CD4-positive, alpha-beta T cell treated with Interferon alpha-2 for 1 hour (primary cell): ENCODE data around the gene FLNB.

Experiments used
- DNase-seq, 2 donors: peaks; one replicate each; pipeline ENCODE4 v3.0.0-alpha.2; 2020 to 2022

FLNB gene

DNA sequence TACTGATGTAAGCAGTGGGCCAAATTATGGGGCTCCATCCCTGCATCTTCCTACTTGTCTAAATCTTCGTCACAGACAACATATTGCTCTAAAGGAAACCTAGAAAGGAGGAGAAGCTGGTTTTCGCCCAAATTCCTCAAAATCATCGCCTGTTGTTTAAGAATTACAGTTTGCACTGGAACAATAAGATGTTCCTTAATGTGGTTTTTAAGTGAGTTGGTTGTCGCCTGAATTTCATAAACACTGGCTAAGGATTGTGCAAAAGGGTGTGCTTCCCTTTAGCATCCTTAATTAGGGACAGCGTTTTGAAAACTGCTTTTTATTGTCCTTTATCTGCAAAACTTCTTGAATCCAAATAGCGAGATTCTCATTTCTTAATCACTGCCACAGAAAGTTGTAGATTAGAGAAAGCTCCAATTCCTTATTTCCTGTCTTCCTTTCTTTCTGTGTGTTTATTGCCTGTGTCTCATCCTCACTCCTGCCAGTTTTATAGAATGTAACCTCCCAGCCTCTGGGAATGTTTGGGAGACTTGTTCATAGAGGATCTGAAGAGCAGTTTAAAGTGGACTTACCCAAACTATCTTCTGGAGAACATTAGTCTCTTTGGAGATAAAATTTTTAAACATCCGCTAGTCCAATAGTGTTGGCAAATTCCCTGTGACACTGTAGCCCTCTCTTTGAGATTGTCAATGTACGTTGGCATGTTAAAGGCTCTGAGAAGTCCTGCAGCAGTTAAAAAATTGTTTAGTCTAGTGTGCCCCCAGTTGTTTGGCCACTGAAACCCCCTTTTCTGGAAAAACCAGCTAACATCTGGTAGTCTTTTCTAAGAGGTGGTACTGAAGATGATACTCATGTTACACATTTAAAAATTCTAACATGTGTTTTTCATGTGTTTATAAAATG lies 50.4 kb downstream of the FLNB start:
- DNase-seq: no peak

DNA sequence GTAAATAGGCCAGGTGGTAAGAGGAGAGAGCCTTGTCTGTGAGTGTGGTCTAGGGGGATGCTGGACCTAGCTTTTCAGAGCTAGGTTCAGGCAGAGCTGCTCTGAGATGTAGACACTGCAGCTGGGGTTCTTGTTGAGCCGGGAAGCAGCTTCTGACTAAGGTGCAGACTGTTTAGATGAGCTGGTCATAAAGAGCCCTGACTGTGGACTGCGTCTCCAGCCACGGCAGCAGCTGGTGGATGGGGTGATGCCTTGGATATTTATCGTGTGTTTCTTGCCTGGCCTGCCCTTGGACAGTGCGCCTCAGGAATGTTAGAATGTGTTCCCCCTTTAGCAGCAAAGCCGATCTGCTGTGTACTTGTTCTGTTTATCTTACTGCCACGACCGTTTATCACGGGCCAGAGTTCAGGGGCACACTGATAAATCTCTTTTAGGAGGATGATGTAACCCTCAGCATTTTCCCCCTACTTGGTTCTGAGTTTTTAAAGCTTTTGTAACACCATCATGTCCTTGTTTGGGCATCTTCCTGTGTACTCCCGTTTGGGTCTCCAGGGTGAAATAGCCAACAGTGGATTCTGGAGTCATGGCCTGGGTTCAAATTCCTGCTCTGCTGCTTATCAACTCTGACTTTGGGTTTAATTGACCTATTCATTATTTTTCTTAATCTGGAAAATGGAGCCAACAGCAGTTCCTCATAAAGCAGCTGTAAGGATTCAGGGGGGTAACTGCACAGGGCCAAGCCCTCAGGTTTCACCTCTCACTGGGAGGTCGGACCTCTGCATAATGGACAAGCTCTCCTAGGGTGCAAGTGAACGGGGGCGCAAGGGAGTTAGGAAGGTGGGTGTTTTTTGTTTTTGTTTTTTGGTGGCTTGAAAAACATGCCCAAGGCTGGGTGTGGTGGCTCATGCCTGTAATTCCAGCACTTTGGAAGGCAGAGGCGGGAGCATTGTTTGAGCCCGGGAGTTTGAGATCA lies 51.4 kb downstream of the FLNB start:
- DNase-seq: no peak

DNA sequence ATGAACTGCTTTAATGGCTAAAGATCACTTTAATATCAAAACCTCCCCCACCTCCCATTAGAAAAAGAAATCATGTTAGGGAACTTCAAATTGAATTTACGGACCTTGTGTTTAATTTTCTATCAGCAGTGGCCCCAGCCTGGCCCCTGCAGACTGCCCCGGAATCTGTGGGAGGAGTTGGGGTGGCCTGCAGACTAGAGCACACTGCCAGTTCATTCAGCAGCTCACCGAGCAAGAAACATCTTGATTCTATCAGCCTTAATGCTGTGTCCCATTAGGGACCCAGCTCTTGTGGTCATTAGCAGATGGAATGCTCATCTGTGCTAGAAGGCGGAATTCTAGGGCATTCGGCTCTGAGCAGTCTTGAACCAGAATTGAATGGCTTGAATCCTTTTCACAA lies 54.2 kb downstream of the FLNB start:
- no peak for DNase-seq

DNA sequence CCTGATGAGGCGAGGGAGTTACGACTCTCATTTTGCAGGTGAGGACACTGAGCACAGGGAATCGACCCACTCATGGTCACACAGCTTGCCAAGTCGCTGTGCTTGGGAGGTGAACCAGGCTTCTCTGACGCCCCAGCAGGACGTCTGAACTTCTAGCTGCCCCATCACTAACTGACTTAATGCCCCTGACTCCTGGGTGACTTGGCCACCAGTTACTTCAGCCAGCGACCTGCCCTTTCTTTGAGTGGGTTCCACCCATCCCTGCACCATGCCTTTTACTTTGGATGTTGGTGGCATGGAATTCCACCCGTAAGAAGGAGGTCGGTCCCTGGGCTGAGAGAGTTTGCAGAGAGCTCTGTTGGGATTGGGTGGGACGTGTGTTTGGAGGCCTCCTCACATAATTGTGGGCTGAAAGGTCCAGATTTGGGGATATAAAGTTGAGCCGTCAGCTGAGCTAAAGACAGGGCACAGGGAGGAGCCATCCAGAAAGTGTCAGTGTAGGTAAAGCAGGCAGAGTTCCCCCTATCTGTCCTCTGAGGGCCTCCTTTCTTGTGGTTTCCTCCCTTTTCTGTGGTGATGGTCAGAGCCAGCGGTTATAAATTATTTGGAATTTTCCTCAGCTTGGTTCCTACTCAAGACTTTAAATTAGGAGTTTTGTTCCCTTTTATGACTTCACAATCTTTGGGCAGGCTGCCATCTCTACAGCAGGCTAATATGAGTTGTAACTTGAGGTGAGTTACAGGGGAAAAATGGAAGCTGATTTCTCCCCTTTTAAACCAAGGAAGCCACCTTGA lies 55.0 kb downstream of the FLNB start:
- no peak for DNase-seq

DNA sequence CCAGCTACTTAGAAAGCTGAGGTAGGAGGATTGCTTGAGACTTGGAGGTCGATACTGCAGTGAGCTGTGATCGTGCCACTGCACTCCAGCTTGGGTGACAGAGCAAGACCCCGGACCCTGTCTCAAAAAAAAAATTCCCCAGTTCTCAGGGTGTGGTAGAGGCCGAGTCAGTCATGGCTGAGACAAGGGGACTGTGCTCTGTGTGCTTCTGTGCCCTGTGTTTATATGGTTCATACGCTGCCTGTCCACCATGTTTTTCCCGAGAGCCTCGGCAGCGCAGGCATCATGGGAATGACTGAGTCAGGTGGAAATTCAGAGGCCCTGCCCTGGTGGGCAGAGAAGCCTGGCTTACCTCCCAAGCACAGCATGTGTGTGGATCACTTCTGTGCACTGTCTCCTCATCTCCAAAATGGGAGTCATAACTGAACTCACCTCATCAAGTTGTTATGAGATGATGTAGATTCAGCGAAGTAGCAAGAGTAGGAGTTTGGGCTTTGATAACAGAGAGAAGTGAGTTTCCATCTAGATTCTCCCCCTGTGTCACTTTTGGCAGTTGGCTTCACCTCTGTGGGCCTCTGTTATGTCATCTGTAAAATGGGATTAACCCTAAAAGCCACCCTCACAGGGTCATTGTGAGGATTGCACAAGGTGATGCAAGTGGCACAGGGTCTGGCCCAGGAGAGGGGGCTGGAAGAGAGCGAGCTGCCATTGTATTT lies 56.9 kb downstream of the FLNB start:
- DNase-seq: no peak

DNA sequence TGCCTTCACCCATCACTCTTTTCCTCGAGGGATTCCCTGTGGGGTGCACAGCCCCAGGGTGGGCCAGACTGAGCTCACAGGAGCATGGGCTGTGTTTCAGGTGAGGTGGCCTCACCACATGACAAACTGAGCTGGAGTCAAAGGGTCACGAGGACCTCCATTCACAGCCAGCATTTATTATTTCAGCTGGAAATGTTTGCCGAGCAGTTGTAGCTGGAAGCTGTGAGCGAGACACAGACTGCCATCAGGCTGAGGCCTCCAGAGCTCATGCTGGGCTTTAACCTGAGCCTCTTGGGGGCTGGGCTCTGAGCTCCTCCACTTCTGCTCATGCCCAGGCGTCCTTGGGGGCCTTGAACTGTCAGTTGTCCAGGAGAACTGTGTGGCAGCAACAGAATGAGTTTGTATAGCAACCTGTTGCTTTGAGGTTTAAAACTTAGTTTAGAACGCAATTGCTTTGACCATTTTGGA lies 57.5 kb downstream of the FLNB start:
- DNase-seq: no peak

DNA sequence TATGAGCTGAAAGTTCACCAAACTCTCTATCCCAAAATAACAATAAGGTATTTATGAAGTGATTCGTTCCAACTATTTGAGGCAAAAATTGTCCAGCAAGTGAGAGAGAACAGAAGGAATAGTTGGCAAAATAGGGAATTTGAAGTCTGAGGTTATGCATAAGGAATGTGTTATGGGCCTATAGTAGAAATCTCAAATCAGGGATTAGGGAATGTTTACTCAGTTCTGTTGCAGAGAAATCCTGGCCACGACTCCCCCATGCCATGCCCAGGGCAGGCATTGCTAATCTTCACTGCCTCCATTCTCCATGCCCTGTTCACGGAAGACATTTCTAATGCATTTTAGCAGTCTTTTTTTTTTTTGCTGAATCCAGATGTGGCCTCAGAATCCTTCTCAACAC lies 58.6 kb downstream of the FLNB start:
- DNase-seq: no peak

DNA sequence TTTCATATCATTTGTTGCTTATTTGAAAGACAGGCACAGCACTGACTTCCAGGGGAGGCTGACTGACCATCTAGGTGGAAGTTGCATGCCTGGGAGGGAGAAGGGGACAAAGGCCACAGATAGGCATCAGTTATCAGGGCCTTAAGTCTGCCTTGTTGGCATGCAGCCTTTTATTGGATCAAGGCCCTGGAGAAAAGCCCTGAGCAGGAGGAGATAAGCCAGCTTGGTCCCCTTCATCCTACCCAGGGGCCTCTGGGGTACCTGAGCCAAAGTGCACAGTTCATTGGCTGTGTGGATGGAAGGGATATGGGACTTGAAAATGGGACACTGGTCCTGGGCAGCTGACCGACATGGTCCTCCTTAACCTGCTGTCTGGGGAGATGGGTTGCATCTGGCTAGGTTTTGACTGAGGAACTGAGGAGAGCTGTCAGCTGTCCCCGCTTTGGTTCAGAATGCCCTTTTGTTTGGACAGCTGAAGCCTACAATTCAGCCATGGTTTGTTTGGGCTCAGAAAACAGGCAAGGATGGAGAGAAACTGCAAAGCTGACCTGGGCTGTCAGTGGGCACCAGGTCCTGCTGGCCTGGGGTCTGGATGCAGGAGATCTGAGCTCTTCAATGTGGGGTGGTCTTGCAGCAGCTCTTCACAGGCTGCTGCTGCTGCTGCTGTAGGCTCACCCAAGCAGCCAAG lies 60.0 kb downstream of the FLNB start:
- DNase-seq: no peak

DNA sequence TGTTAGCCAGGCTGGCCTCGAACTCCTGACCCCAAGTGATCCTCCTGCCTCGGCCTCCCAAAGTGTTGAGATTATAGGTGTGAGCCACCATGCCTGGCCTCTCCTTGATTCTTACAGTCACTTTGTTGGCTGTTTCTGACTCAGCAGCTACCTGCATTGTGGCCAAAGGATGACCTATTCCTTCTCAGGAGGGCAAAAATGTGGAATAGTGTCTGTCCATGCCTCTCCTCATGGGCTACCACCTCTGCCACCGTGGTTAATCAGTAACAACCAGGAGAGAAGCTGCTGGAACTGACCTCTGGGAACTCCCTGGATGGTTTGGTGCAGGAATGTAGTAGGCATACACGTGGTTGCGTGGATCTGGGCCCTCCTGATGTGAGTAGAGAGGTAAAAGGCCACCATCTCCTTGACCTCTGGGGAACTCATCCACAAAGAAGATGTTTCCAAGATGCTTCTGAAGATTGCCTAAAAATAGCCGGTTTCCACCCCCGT lies 63.3 kb downstream of the FLNB start:
- DNase-seq: no peak

DNA sequence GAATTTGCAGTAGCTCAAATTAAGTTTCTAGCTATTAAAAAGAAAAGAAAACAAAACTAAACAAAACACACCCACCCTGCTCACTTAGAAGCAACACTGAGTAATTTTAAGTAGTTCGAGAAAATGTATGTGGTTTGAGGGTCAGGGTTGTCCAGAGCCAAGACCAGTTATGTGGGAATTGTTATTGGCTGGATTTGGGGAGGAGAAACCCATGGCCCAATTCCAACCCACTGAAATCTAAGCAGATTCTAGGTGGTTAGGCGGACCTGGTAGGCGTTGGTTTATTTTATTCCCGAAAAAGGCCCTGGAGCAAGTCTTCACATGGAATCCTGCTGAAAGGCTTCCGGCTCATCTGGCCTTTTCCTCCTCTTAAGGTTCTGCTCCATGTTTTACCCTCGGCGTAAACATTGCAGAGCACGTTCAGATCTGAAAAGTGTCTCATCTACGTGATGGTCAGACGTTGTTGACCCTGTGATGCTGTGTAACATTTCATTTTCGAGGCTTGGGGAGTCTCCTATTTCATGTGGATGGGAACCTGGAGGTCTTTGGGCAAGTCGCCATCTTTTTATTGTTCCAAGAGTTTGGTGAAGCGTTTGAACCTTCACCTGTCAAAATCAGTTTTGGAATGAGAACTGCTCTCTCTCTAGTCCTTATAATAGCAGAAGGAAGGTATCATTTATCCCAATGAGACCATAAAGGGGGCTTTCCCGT lies 64.0 kb downstream of the FLNB start:
- no peak for DNase-seq

DNA sequence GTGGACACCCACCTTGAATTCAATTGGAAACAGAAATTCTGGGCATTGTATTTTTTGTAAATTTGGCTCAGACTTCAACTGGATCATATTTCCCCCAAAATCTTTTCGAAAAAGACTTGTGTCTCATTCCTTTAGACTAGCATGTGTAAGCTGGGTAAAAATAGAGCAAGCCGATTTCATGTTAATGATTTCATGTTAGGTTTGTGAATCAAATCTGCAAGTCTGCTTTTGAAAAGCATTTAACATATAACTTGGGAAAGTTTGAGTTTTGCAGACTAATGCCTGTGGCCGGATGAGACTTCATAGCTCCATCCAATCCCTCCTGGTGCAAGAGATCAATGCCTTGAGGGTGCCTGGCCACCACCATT lies 64.5 kb downstream of the FLNB start:
- no peak for DNase-seq

DNA sequence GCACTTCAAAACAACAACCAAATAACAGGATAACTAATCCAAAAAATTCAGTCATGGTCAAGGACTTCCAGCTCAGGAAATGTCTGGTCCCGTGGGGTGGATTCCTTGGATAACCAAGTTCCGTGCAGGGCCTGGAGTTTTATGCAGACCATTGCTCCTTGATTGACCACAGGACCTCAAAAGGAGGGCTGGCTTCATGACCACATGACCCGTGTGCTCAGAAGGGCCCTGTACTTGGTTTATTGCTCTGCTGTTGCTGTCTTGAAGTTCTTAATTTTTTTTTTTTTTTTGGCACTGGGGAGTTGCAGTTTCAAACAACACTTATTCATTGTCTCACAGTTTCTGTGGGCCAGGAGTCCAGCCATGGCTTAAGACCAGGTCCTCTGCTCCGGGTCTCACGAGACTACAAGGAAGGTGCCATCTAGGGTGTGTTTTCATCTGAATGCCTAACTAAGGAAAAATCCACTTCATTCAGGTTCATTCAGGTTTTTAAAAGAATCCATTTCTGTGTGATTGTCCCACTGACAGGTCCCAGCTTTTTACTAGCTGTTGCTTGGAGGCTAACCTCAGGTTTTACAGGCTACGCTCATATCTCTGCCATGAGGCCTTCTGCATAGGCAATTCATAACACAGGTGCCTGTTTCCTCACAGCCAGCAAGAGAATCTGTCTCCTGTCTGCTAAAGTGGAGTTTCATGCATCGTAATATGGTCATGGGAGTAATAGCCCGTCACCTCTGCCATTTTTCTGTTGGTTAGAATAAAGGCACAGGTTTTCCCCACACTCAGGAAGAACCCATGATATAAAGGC lies 65.3 kb downstream of the FLNB start:
- DNase-seq: no peak

DNA sequence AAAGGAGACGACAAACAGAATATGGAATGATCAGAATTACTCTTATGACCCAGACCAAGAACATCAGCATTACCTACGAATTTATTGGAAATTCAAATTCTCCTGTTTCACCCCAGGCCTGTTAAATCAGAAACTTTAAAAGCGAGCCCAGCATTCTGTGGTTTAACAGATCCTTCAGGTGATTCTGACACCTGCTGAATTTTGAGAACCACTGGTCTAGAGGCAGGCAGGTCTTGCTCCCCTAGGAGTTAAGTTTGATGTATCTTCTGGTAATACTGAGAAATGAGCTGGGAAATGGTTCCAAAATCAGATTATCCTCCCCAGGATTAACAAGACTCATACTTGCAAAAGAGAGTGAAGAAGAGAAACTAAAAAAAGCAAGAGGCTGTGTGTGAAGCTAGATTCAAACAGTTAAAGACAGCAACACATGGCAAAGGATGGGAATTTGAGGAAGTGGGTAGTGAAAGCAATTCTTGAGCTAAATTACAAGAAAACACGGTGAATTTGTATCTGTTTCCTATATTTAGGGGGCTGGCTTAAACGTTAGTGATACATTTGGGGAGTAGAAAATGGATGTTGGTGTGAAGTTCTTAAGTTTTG lies 66.0 kb downstream of the FLNB start:
- DNase-seq: peak in 1 of 2 donors; percentile 16

DNA sequence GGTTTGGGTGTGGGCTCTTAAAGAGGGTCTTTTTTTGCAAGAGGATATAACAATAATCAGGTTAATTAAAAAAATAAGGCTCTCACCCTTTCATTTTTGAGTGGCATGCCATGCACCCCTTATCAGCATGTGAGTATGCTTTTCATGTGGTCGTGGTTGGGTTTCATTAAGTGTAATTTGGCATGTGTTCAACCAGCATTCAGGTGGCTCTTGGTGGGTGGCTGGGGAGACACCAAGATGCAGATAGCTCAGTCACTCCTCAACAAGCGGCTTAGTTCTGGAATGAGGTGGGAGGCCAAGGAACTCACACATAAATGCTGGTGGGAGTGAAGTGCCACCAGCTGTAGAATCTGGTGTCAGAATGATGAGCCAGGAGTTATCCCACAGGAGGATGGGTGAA lies 66.8 kb downstream of the FLNB start:
- peak in 1 of 2 donors; percentile 22 for DNase-seq

DNA sequence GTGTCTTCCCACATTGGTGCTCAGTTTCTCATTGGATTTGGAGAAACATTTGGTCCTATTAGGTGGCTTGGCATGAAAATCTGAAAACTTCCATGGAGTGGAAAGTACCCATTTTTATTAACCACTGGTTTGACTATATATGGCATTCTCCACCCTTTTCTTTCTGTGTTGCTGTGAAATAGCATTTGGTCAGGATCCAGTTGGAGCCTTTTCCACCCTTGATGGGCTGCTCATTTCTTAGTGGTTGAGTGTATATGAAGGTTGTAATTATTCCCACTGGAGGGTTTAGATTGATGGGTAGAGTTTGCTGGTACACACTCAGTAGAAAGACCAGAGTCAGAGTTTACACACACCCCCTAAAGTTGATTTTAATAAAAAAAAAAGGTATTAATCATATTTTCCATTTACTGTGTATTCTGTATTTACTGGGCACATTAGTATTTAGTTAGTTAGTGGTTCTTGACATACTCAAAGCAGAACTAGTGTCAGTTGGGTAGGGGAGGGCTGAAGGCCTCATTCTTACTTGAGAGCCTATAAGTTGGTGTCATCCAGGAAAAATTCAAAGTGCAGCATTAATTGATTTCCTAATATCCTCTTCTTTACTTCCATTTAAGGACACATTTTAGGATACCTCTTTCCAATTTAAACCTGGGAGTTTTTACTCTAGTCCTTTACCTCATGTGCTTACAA lies 69.5 kb downstream of the FLNB start:
- no peak for DNase-seq

DNA sequence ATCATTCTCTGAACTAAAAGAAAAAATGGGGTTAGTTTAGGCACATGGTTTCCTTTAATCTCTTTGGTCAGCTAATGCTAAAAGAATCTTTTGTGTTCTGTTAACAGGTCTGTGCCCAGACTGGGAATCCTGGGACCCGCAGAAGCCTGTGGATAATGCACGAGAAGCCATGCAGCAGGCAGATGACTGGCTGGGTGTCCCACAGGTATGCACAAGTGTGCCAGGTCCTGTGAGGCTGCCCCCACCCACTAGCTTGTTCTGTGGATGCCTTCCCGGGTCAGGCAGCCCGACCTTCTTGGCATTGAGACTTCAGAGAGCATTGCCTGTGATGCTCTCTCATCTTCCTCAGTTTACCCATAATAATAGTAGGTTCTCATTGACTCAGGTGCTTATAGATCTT lies 70.4 kb downstream of the FLNB start:
- no peak for DNase-seq

DNA sequence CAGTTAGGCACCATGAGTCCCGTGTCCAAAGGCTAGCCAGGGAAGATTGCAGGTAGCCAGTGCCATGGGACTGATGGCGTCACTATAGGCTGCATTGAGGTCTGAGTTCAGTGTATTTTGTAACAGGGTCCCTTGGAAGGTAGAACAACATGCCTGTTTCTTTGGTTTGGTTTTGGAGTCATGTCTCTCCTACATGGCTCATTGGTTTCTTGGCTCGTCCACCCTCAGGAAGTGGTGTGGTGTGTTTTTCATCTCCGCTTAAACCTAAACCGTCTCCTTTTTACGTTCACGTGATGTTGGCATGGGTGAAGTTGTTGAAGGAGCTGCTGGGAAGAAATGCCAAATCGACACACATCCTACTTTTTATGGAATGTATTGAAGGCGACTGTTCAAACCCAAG lies 71.6 kb downstream of the FLNB start:
- no peak for DNase-seq

DNA sequence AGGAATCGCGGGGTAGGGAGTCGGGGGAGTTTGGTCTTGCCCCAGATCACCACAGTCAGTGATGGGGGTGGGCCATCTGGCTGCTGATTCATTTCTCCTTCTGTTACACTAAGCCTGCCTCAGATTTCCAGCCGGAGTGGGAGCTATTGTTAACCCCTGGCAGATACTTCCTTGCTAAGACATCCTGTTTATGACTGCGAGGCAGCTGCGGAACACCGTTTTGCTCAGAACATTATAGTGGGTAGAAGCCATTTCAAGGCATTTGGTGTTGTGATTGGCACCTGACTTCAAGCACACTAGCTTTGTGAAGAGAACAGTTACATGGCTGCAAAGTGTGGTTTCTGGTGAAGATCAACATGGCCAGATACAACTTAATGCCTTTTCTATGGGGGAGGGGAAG lies 73.8 kb downstream of the FLNB start:
- DNase-seq: peak in 1 of 2 donors; percentile 8

DNA sequence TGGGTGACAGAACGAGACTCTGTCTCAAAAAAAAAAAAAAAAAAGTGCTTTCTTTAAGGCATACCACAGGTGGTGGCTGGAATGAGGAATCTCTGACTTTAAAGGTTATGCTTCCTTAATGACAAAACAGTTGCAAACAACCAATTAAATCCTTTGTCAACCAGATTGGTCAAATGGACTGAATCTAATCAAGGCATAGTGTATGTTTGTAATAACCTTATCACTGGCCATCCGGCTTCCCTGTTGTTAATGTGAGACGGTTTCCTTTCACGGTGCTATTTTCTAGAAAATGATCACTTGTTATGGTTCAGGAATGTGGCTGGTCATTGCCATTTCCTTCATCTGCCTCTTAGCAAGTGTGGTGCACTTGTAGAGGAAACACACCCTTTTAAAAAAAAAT lies 75.9 kb downstream of the FLNB start:
- DNase-seq: no peak
